Astrocyte (in vitro differentiated cells and primary cell): ENCODE results near the gene ESYT1. TPM values are rescaled to one million over a fixed set of nuclear protein-coding genes. Genes with fewer than 3 reads are reported as not detected.

ENCODE experiments used
- DNase-seq: peaks from one replicate; pipeline ENCODE4 v3.0.0-alpha.2; 2010; ENCODE audit warnings: low read depth
- FAIRE-seq: peaks from 2 replicates; lab custom pipeline; 2011; peaks lifted over from hg19 to GRCh38; lab: Jason Lieb, UNC
- H2AFZ ChIP-seq: 2 replicates; pipeline ENCODE4 v1.6.0; 2012; ENCODE audit warnings: low read depth, low read length, inconsistent platforms
- H3K27ac ChIP-seq: 2 replicates; pipeline ENCODE4 v1.5.1; 2011; ENCODE audit warnings: low read depth, low read length, inconsistent platforms
- H3K27me3 ChIP-seq: 2 replicates; pipeline ENCODE4 v1.6.0; 2011; ENCODE audit warnings: low read length, inconsistent platforms; ENCODE audit not compliant: insufficient read depth
- H3K36me3 ChIP-seq: 2 replicates; pipeline ENCODE4 v1.5.1; 2011; ENCODE audit warnings: low read length, inconsistent platforms; ENCODE audit not compliant: insufficient read depth
- H3K4me1 ChIP-seq: 2 replicates; pipeline ENCODE4 v1.5.1; 2011; ENCODE audit warnings: low read length, inconsistent platforms; ENCODE audit not compliant: insufficient read depth
- H3K4me2 ChIP-seq: 2 replicates; pipeline ENCODE4 v1.6.0; 2012; ENCODE audit warnings: low read length, inconsistent platforms
- H3K4me3 ChIP-seq: 2 replicates; pipeline ENCODE4 v1.5.1; 2011; ENCODE audit warnings: low read depth, mild to moderate bottlenecking, low read length, inconsistent platforms; ENCODE audit not compliant: insufficient read depth
- H3K79me2 ChIP-seq: 2 replicates; pipeline ENCODE4 v1.6.0; 2012; ENCODE audit warnings: mild to moderate bottlenecking, low read length, inconsistent platforms; ENCODE audit not compliant: insufficient read depth
- H3K9ac ChIP-seq: 2 replicates; pipeline ENCODE4 v1.6.0; 2012; ENCODE audit warnings: mild to moderate bottlenecking, low read length, inconsistent platforms
- H3K9me3 ChIP-seq: 2 replicates; pipeline ENCODE4 v1.5.1; 2012; ENCODE audit warnings: low read depth, mild to moderate bottlenecking, low read length, inconsistent platforms; ENCODE audit not compliant: insufficient read depth
- H4K20me1 ChIP-seq: 2 replicates; pipeline ENCODE4 v1.6.0; 2012; ENCODE audit warnings: low read length, inconsistent platforms; ENCODE audit not compliant: insufficient read depth
- H3K27ac Mint-ChIP-seq: one replicate; pipeline ENCODE4 v1.8.0; 2021; ENCODE audit warnings: mild to moderate bottlenecking, mixed read lengths; ENCODE audit not compliant: unreplicated experiment
- H3K27me3 Mint-ChIP-seq: one replicate; pipeline ENCODE4 v1.8.0; 2021; ENCODE audit warnings: low read depth, mixed read lengths; ENCODE audit not compliant: unreplicated experiment
- H3K36me3 Mint-ChIP-seq: one replicate; pipeline ENCODE4 v1.8.0; 2021; ENCODE audit warnings: low read depth, mixed read lengths; ENCODE audit not compliant: unreplicated experiment
- H3K4me1 Mint-ChIP-seq: one replicate; pipeline ENCODE4 v1.8.0; 2021; ENCODE audit warnings: low read depth, mixed read lengths; ENCODE audit not compliant: unreplicated experiment
- H3K4me3 Mint-ChIP-seq: one replicate; pipeline ENCODE4 v1.8.0; 2021; ENCODE audit warnings: mild to moderate bottlenecking, moderate library complexity, mixed read lengths; ENCODE audit not compliant: unreplicated experiment
- H3K9me3 Mint-ChIP-seq: one replicate; pipeline ENCODE4 v1.8.0; 2021; ENCODE audit warnings: mild to moderate bottlenecking, mixed read lengths; ENCODE audit not compliant: unreplicated experiment
- EZH2 ChIP-seq: IDR thresholded peaks from 2 replicates; pipeline ENCODE4 v1.6.1; 2012; ENCODE audit warnings: mild to moderate bottlenecking, low read length, inconsistent platforms; ENCODE audit not compliant: insufficient read depth
- total RNA-seq: library from RNA; stranded (reverse); gene quantifications from 2 replicates; pipeline ENCODE4 v1.2.1, GENCODE V29; 2021
- TF ChIP-seq, protein P1 (sequence below): IDR thresholded peaks from 2 replicates; pipeline ENCODE4 v1.5.1; 2011; ENCODE audit warnings: low read depth, mild to moderate bottlenecking, inconsistent platforms, low read length, moderate library complexity; ENCODE audit not compliant: insufficient read depth

Gene ESYT1
- total RNA-seq, 1 donor from 2014 or later = 142 TPM

DNA sequence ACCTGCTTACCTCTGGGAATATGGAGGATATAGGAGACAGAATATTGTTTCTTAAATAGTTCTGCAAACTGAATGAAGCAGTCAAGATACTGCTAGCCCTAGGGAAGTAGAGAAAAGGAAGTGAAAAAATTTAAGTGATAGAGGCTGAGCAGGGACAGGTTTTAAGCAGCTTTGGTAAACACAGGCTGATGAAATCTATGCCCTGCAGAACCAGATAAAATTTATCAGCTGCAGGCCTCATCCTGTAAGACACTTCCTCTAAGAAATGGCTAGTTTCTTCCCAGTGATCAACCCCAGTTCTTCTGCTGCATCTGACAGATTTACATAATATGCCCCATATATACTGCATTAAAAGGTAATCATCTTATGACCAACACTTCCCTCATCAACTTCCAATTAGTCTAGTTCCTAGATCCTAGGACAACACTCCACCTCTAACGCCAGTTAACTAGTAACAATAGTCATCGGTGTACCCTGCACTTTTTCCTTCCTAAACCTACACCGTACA, 1.3 kb upstream of the ESYT1 start:
- peak overlapping the region; percentile 59 for H3K27ac ChIP-seq
- peak overlapping the region; percentile 66 for H3K4me3 ChIP-seq
- H3K4me2 ChIP-seq = peak overlapping the region; percentile 90
- FAIRE-seq (no peak), DNase-seq (no peak)
- Mint-ChIP-seq H3K9me3 (no peaks in the 10 kb centered on the region), H3K4me1 (peaks cover 22% of the 10 kb centered on the region), H3K4me3 (peak overlapping the region; percentile 98), H3K27me3 (no peaks in the 10 kb centered on the region), H3K36me3 (peaks cover 2% of the 10 kb centered on the region), H3K27ac (peak overlapping the region; percentile 48)
- H3K9me3 ChIP-seq = no peaks in the 10 kb centered on the region
- H3K27me3 ChIP-seq = no peaks in the 10 kb centered on the region
- peak overlapping the region; percentile 74 for H3K9ac ChIP-seq
- no peak for TF ChIP-seq EZH2
- TF ChIP-seq, protein P1, sequence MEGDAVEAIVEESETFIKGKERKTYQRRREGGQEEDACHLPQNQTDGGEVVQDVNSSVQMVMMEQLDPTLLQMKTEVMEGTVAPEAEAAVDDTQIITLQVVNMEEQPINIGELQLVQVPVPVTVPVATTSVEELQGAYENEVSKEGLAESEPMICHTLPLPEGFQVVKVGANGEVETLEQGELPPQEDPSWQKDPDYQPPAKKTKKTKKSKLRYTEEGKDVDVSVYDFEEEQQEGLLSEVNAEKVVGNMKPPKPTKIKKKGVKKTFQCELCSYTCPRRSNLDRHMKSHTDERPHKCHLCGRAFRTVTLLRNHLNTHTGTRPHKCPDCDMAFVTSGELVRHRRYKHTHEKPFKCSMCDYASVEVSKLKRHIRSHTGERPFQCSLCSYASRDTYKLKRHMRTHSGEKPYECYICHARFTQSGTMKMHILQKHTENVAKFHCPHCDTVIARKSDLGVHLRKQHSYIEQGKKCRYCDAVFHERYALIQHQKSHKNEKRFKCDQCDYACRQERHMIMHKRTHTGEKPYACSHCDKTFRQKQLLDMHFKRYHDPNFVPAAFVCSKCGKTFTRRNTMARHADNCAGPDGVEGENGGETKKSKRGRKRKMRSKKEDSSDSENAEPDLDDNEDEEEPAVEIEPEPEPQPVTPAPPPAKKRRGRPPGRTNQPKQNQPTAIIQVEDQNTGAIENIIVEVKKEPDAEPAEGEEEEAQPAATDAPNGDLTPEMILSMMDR = no peak
- H3K79me2 ChIP-seq = peaks cover 43% of the 10 kb centered on the region
- H3K36me3 ChIP-seq = peaks cover 10% of the 10 kb centered on the region
- H3K4me1 ChIP-seq = peaks cover 13% of the 10 kb centered on the region
- peaks cover 18% of the 10 kb centered on the region for H4K20me1 ChIP-seq
- no peak overlapping the region for H2AFZ ChIP-seq

DNA sequence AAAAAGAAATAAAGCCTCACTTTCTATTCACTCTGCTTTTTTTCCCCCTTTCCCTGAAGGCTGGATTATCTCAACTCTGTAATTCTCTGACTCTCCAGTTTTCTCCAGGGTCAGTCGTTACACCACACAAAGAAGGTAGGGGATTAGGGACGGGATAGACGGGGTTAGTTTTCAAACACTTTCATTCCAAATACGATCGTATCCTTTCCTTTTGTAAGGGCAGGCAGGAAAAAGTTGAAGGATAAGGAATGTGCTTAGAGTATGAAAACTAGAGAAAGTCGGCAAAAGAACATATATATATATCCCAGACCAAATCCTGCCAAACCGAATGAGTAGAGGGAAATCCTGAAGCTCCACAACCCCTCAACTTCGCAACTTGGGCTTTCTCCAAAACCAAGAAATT, 581 bp upstream of the ESYT1 start:
- H3K4me1 ChIP-seq = peaks cover 13% of the 10 kb centered on the region
- Mint-ChIP-seq H3K36me3 (peaks cover 8% of the 10 kb centered on the region), H3K27ac (peak overlapping the region; percentile 97), H3K4me3 (peak overlapping the region; percentile 98), H3K27me3 (no peaks in the 10 kb centered on the region), H3K4me1 (peaks cover 22% of the 10 kb centered on the region), H3K9me3 (no peaks in the 10 kb centered on the region)
- TF ChIP-seq, protein P1 = no peak
- TF ChIP-seq EZH2 = no peak
- peaks cover 49% of the 10 kb centered on the region for H3K79me2 ChIP-seq
- H3K9ac ChIP-seq = peak overlapping the region; percentile 74
- no peak for DNase-seq
- H2AFZ ChIP-seq = peak overlapping the region; percentile 28
- H3K27ac ChIP-seq = peak overlapping the region; percentile 59
- H3K9me3 ChIP-seq = no peaks in the 10 kb centered on the region
- H4K20me1 ChIP-seq = peaks cover 19% of the 10 kb centered on the region
- peak overlapping the region; percentile 66 for H3K4me3 ChIP-seq
- FAIRE-seq = no peak
- peaks cover 10% of the 10 kb centered on the region for H3K36me3 ChIP-seq
- no peaks in the 10 kb centered on the region for H3K27me3 ChIP-seq
- H3K4me2 ChIP-seq = peak overlapping the region; percentile 90

DNA sequence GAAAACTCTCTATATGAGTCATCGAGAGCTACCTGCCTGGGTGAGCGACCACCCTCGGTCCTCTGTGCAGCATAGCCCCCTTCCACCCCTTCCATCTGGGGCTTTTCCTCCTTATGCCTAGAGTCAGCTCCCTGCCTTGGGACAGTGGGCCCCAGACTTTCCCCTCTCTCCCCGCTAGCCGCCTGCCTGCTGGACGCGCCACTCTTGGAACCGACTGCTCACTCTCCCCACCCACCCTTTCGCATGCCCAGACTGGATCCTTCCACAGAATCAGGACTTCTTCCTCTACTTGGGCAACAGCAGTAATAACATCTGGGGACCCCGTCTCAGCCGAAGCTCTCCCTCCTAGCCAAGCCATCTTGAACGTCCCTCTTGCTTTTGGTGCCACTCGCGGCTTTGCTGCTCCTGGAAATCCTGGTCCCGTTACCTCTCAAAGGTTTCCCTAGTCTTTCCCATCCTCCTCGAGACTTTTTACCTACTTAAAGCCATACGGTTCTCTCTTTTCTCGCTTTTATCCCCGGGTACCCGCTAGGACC, 671 bp downstream of the ESYT1 start:
- no peaks in the 10 kb centered on the region for H3K27me3 Mint-ChIP-seq
- Histone ChIP-seq H3K4me1 (peaks cover 13% of the 10 kb centered on the region), H3K36me3 (peaks cover 17% of the 10 kb centered on the region), H3K4me2 (peak overlapping the region; percentile 90), H3K9me3 (no peaks in the 10 kb centered on the region), H3K79me2 (peaks cover 49% of the 10 kb centered on the region), H4K20me1 (peaks cover 19% of the 10 kb centered on the region), H3K9ac (peak overlapping the region; percentile 84), H3K27me3 (no peaks in the 10 kb centered on the region), H3K27ac (peak overlapping the region; percentile 58), H3K4me3 (peak overlapping the region; percentile 81), H2AFZ (peak overlapping the region; percentile 49)
- H3K4me3 Mint-ChIP-seq = peak overlapping the region; percentile 98
- FAIRE-seq (no peak), DNase-seq (no peak)
- H3K9me3 Mint-ChIP-seq = no peaks in the 10 kb centered on the region
- TF ChIP-seq, protein P1 = no peak
- no peak for TF ChIP-seq EZH2
- H3K27ac Mint-ChIP-seq = peak overlapping the region; percentile 97
- H3K4me1 Mint-ChIP-seq = peaks cover 22% of the 10 kb centered on the region
- H3K36me3 Mint-ChIP-seq = peaks cover 14% of the 10 kb centered on the region
